ENCODE data around the gene IL25. TPM values are rescaled to one million over a fixed set of nuclear protein-coding genes. Genes with fewer than 3 reads are reported as not detected.
A peak's percentile ranks its signal among the peaks of the same experiment; 100 is the strongest.

The IL25 gene
- total and polyA plus RNA-seq, 9 donors, result not detected

DNA sequence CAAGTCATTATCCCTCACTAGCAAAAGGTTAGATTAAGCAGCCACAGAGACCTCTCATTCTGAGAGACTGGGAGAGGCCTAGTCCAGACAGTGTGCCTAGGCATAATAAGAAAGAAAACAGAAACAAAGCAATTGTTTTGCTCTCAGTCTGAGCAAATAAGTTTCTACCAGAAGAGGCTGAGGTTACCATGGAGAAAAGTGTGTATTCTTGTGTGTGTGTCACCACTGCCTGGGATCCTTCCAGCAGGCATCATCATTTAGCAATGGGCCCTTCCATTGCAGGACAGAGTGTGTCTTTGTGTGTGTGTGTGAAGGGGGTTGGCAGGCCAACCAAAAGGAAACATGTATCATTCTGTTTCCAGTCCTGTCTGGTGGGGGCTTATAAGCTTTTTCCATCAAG lies 11.3 kb upstream of the IL25 start:
- Histone ChIP-seq H3K36me3 (ENCODE audit: control insufficient read depth, insufficient read depth, low read length) (peaks cover 64% of the 10 kb centered on the region), H3K27ac (ENCODE audit: low read length) (peak overlapping the region; percentile 20)
- DNase-seq, result peak; percentile 50

GRCh38 chr14:23361763-23362162 lies 10.8 kb upstream of the IL25 start:
- Histone ChIP-seq H3K4me3 (ENCODE audit: low read length) (no peak overlapping the region), H3K9me3 (replicated peaks; ENCODE audit: control insufficient read depth, low read depth, low read length) (no peaks in the 10 kb centered on the region), H3K27ac (ENCODE audit: low read length) (peak overlapping the region; percentile 17), H3K4me1 (ENCODE audit: control insufficient read depth, insufficient read depth, low read length) (peaks cover 50% of the 10 kb centered on the region), H3K27me3 (ENCODE audit: control insufficient read depth, insufficient read depth, low read length) (peaks cover 16% of the 10 kb centered on the region), H3K36me3 (ENCODE audit: control insufficient read depth, insufficient read depth, low read length) (peaks cover 59% of the 10 kb centered on the region)
- WGBS (ENCODE audit: insufficient coverage), result no CpG with 5 or more reads among the region's 6 CpGs
- DNase-seq, result no peak

More for the DNA sequence above, 11.3 kb upstream of the IL25 start:
- Histone ChIP-seq H3K9me3 (replicated peaks; ENCODE audit: control insufficient read depth, low read depth, low read length) (no peaks in the 10 kb centered on the region), H3K4me3 (ENCODE audit: low read length) (no peak overlapping the region), H3K27me3 (ENCODE audit: control insufficient read depth, insufficient read depth, low read length) (peaks cover 16% of the 10 kb centered on the region), H3K4me1 (ENCODE audit: control insufficient read depth, insufficient read depth, low read length) (peaks cover 46% of the 10 kb centered on the region)

- H3K36me3 ChIP-seq (ENCODE audit: control insufficient read depth, insufficient read depth, low read length), result peaks cover 56% of the 10 kb centered on the region
- peaks cover 54% of the 10 kb centered on the region for H3K4me1 ChIP-seq (ENCODE audit: control insufficient read depth, insufficient read depth, low read length)
- WGBS (ENCODE audit: insufficient coverage), result 80% methylated on average over 1 of the region's 3 CpGs
- no peak overlapping the region for H3K4me3 ChIP-seq (ENCODE audit: low read length)
- no peaks in the 10 kb centered on the region for H3K9me3 ChIP-seq (replicated peaks; ENCODE audit: control insufficient read depth, low read depth, low read length)
- H3K27ac ChIP-seq (ENCODE audit: low read length), result no peak overlapping the region
- H3K27me3 ChIP-seq (ENCODE audit: control insufficient read depth, insufficient read depth, low read length), result peaks cover 16% of the 10 kb centered on the region
- no peak for DNase-seq
Observed at GRCh38 chr14:23362200-23362599, 10.4 kb upstream of the IL25 start.

GRCh38 chr14:23364164-23365035 lies 8.2 kb upstream of the IL25 start:
- H3K27me3 ChIP-seq (ENCODE audit: control insufficient read depth, insufficient read depth, low read length), result peaks cover 20% of the 10 kb centered on the region
- peaks cover 39% of the 10 kb centered on the region for H3K36me3 ChIP-seq (ENCODE audit: control insufficient read depth, insufficient read depth, low read length)
- H3K4me3 ChIP-seq (ENCODE audit: low read length), result peak overlapping the region; percentile 76
- H3K27ac ChIP-seq (ENCODE audit: low read length), result peak overlapping the region; percentile 96
- DNase-seq, result peak; percentile 83
- H3K4me1 ChIP-seq (ENCODE audit: control insufficient read depth, insufficient read depth, low read length), result peaks cover 50% of the 10 kb centered on the region
- no peaks in the 10 kb centered on the region for H3K9me3 ChIP-seq (replicated peaks; ENCODE audit: control insufficient read depth, low read depth, low read length)
- WGBS (ENCODE audit: insufficient coverage), result 5% methylated on average over 16 of the region's 21 CpGs

- DNase-seq, result peak; percentile 88
Observed at GRCh38 chr14:23365036-23365731, 7.4 kb upstream of the IL25 start, which contains the start of gene EFS. Gene EFS (minus strand): TSS chr14:23365172. CDS start chr14:23365025, 147 bp downstream.

GRCh38 chr14:23365732-23366425 lies 6.7 kb upstream of the IL25 start:
- peaks cover 25% of the 10 kb centered on the region for H3K36me3 ChIP-seq (ENCODE audit: control insufficient read depth, insufficient read depth, low read length)
- 2% methylated on average over 29 of the region's 51 CpGs for WGBS (ENCODE audit: insufficient coverage)

More at GRCh38 chr14:23365036-23365731, 7.4 kb upstream of the IL25 start, which contains the start of gene EFS:
- Histone ChIP-seq H3K27me3 (ENCODE audit: control insufficient read depth, insufficient read depth, low read length) (peaks cover 20% of the 10 kb centered on the region), H3K36me3 (ENCODE audit: control insufficient read depth, insufficient read depth, low read length) (peaks cover 32% of the 10 kb centered on the region), H3K9me3 (replicated peaks; ENCODE audit: control insufficient read depth, low read depth, low read length) (no peaks in the 10 kb centered on the region), H3K27ac (ENCODE audit: low read length) (peak within 1 kb of the TSS; percentile 96), H3K4me1 (ENCODE audit: control insufficient read depth, insufficient read depth, low read length) (peaks cover 47% of the 10 kb centered on the region), H3K4me3 (ENCODE audit: low read length) (peak within 1 kb of the TSS; percentile 76)
- WGBS (ENCODE audit: insufficient coverage), result under 1% methylated on average over 74 of the region's 74 CpGs

GRCh38 chr14:23366426-23366921 lies 6.1 kb upstream of the IL25 start:
- peak; percentile 90 for DNase-seq
- Histone ChIP-seq H3K4me1 (ENCODE audit: control insufficient read depth, insufficient read depth, low read length) (peaks cover 36% of the 10 kb centered on the region), H3K4me3 (ENCODE audit: low read length) (peak overlapping the region; percentile 34), H3K27ac (ENCODE audit: low read length) (peak overlapping the region; percentile 96), H3K36me3 (ENCODE audit: control insufficient read depth, insufficient read depth, low read length) (peaks cover 20% of the 10 kb centered on the region), H3K27me3 (ENCODE audit: control insufficient read depth, insufficient read depth, low read length) (peaks cover 24% of the 10 kb centered on the region), H3K9me3 (replicated peaks; ENCODE audit: control insufficient read depth, low read depth, low read length) (no peaks in the 10 kb centered on the region)
- WGBS (ENCODE audit: insufficient coverage), result 3% methylated on average over 30 of the region's 34 CpGs

More at GRCh38 chr14:23365732-23366425, 6.7 kb upstream of the IL25 start:
- H3K27ac ChIP-seq (ENCODE audit: low read length), result peak overlapping the region; percentile 96
- no peaks in the 10 kb centered on the region for H3K9me3 ChIP-seq (replicated peaks; ENCODE audit: control insufficient read depth, low read depth, low read length)
- DNase-seq, result peak; percentile 96
- peak overlapping the region; percentile 76 for H3K4me3 ChIP-seq (ENCODE audit: low read length)
- peaks cover 24% of the 10 kb centered on the region for H3K27me3 ChIP-seq (ENCODE audit: control insufficient read depth, insufficient read depth, low read length)
- H3K4me1 ChIP-seq (ENCODE audit: control insufficient read depth, insufficient read depth, low read length), result peaks cover 40% of the 10 kb centered on the region

- Histone ChIP-seq H3K4me3 (ENCODE audit: low read length) (no peak overlapping the region), H3K9me3 (replicated peaks; ENCODE audit: control insufficient read depth, low read depth, low read length) (no peaks in the 10 kb centered on the region), H3K27me3 (ENCODE audit: control insufficient read depth, insufficient read depth, low read length) (peaks cover 12% of the 10 kb centered on the region), H3K36me3 (ENCODE audit: control insufficient read depth, insufficient read depth, low read length) (no peaks in the 10 kb centered on the region), H3K4me1 (ENCODE audit: control insufficient read depth, insufficient read depth, low read length) (peaks cover 13% of the 10 kb centered on the region), H3K27ac (ENCODE audit: low read length) (no peak overlapping the region)
- 17% methylated on average over 1 of the region's 1 CpG for WGBS (ENCODE audit: insufficient coverage)
- DNase-seq, result no peak
Observed at GRCh38 chr14:23370221-23370620, 2.4 kb upstream of the IL25 start.

- no CpG with 5 or more reads among the region's 1 CpG for WGBS (ENCODE audit: insufficient coverage)
Observed at GRCh38 chr14:23371865-23372264, 744 bp upstream of the IL25 start.

More at GRCh38 chr14:23371865-23372264, 744 bp upstream of the IL25 start:
- H3K27me3 ChIP-seq (ENCODE audit: control insufficient read depth, insufficient read depth, low read length), result peaks cover 12% of the 10 kb centered on the region
- H3K4me1 ChIP-seq (ENCODE audit: control insufficient read depth, insufficient read depth, low read length), result peaks cover 13% of the 10 kb centered on the region
- no peak overlapping the region for H3K27ac ChIP-seq (ENCODE audit: low read length)
- no peaks in the 10 kb centered on the region for H3K36me3 ChIP-seq (ENCODE audit: control insufficient read depth, insufficient read depth, low read length)
- DNase-seq, result no peak
- no peak overlapping the region for H3K4me3 ChIP-seq (ENCODE audit: low read length)
- no peaks in the 10 kb centered on the region for H3K9me3 ChIP-seq (replicated peaks; ENCODE audit: control insufficient read depth, low read depth, low read length)

All from muscle of leg (tissue), 11 donors.